SH-SY5Y (cell line): Measurements from ENCODE around the gene CLRN2.

Source experiments
- GATA2 ChIP-seq: IDR thresholded peaks from 2 replicates; pipeline ENCODE4 v1.6.1; 2011; ENCODE audit warnings: mild to moderate bottlenecking, low read depth, low read length
- GATA3 ChIP-seq: IDR thresholded peaks from 2 replicates; pipeline ENCODE4 v1.6.1; 2011; ENCODE audit warnings: low read depth, mild to moderate bottlenecking, low read length, moderate library complexity

GRCh38 chr4:17534705-17535104 lies 19.7 kb downstream of the CLRN2 start:
- TF ChIP-seq GATA2 = no peak
- no peak for TF ChIP-seq GATA3
